RWPE1 (cell line): ENCODE data around the gene C16orf74.

Experiments
- CTCF ChIA-PET: fragments of 350-600 bp; sonication (Branson Sonifier 250); formaldehyde crosslinking; extraction: SDS; loops from one replicate; lab custom pipeline; 2021; lab: Yijun Ruan, JAX
- POLR2A ChIA-PET: fragments of 400-600 bp; formaldehyde crosslinking; extraction: SDS; loops from one replicate; lab custom pipeline; 2020; ENCODE audit warnings: antibody characterized with exemption; ENCODE audit not compliant: low non-redundant PET; lab: Yijun Ruan, JAX
- DNase-seq: peaks from one replicate; pipeline ENCODE4 v3.0.0; 2012; ENCODE audit warnings: low spot score
- H3K27ac ChIP-seq: fragments of 450-650 bp; 2 replicates; pipeline ENCODE4 v1.5.1; 2017
- TF ChIP-seq, protein P1 (sequence below): fragments of 450-650 bp; conservative IDR thresholded peaks from 2 replicates; pipeline ENCODE4 v1.5.1; 2017; ENCODE audit warnings: low read depth, mild to moderate bottlenecking

The C16orf74 gene

DNA sequence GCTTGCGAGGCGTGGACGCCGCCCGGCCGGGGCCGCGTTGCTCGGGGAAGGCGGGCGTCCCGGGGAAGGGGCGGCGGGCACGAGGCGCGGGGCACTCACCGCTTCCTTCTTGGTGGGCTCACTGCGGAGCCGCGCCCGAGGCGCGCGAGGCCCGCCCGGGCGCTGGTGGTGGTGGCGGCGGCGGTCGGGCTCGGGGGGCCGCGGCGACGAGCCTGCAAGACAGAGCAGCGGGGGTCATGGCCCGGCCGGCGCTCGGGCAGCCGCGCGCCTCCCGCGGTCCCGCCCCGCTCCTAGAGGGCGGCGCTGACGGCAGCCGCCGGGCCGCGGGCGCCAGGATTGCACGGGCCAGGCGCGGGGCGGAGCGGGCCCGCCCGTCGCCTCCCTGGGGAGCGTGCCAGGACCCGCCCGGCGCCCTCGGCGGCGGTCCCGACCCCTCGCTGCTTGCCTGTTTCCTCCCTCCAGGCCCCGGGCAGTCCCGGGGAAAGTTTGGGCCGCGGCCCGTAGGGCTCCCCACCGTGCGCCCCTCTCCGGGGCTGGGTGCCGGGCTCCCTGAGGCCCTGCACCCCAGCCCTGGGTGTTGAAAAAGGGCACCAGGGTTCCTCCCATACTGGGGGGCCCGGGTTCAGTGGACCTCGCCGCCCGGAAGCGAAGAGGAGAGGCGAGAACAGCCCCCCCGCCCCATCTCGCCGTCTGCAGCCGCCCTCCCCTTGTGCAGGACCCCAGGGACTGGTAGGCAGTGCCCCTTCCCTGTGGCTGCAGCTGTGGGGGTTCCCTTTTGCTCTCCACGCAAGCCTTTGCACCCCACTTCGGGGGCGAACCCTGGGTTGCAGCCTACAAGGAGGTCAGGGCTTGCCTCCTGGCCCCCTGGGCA, at the start of gene C16orf74:
Gene C16orf74, minus strand, starts transcription at position 270 of the 871 bp plus-strand sequence. CDS start 15,879 bp downstream, outside the sequence.
- DNase-seq: peak; percentile 79
- H3K27ac ChIP-seq: peak within 1 kb of the TSS; percentile 99
- CTCF ChIA-PET: interaction anchor here (1.0 to 1.4 kb wide), 2 partner anchors 22 to 33 kb away, joined by 3 to 6 read pairs; no protein-coding TSS in a partner anchor
- POLR2A ChIA-PET: no interaction called here
- TF ChIP-seq, protein P1, sequence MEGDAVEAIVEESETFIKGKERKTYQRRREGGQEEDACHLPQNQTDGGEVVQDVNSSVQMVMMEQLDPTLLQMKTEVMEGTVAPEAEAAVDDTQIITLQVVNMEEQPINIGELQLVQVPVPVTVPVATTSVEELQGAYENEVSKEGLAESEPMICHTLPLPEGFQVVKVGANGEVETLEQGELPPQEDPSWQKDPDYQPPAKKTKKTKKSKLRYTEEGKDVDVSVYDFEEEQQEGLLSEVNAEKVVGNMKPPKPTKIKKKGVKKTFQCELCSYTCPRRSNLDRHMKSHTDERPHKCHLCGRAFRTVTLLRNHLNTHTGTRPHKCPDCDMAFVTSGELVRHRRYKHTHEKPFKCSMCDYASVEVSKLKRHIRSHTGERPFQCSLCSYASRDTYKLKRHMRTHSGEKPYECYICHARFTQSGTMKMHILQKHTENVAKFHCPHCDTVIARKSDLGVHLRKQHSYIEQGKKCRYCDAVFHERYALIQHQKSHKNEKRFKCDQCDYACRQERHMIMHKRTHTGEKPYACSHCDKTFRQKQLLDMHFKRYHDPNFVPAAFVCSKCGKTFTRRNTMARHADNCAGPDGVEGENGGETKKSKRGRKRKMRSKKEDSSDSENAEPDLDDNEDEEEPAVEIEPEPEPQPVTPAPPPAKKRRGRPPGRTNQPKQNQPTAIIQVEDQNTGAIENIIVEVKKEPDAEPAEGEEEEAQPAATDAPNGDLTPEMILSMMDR: no peak

DNA sequence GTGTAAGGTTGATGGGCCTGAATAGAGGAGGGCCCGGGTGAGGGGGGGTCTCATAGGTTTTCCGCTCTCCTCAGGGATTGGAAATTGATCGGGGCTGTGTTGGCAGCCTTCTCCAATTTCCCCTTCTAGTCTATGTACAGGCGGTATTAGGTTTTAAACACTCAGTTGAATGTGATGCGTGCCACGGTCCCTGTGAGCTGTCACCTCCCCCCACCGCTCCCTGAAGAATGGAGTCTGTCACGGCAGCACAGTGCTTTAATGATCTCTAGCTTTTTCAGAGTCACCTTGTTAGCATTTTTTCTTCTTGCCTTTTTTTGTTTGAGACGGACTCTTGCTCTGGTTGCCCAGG, 49.4 kb upstream of the C16orf74 start:
- no peak for DNase-seq
- TF ChIP-seq, protein P1: no peak
- POLR2A ChIA-PET: no interaction called here
- CTCF ChIA-PET: interaction anchor here (0.7 kb wide), 1 partner anchor 71 kb away, joined by 3 read pairs; no protein-coding TSS in a partner anchor
- peak overlapping the region; percentile 86 for H3K27ac ChIP-seq

DNA sequence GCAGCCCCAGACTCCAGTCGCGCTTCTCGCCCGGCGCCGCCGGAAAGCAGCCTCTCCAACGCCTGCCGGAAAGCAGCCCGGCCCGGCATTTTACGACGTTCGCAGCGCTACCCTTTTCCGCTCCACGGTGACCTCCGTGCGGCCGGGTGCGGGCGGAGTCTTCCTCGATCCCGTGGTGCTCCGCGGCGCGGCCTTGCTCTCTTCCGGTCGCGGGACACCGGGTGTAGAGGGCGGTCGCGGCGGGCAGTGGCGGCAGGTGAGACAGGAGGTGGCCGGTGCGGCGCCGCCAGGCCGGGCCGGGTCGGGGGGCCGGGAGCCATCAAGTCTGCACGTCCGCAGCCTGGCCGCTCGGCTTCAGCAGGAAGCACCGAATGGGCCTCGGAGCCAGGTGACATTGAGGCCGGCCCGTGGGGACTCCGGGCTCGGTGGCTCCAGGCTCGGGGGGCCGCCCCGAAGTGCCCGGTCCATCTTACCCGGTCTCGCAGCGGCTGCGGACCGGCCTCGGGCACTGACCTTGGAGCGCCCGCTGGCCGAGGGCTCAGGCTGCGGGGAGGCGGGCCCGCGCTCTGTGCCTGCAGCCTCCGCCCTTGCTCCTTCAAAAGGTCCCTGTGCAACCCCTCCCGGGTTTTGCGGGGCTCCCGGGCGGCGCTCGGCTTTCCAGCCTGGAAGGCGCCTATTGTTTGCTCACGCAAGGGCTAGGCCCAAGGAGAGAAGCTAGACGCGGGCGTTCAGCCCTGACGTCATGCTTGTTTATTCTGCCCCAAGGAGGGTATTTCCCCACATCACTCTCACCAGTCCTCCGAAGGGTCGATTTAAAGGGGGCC, 48.8 kb upstream of the C16orf74 start, which contains the start of the genes COX4I1 and EMC8:
Gene COX4I1, plus strand, starts transcription at position 199 of the 824 bp plus-strand sequence. CDS start 1,511 bp downstream, outside the sequence.
Gene EMC8, minus strand, starts transcription at position 48 of the 824 bp plus-strand sequence. CDS start 249 bp downstream, outside the sequence.
- H3K27ac ChIP-seq: peak within 1 kb of the TSS; percentile 86
- POLR2A ChIA-PET: no interaction called here
- peak; percentile 91 for DNase-seq
- TF ChIP-seq, protein P1: no peak
- CTCF ChIA-PET: no interaction called here

DNA sequence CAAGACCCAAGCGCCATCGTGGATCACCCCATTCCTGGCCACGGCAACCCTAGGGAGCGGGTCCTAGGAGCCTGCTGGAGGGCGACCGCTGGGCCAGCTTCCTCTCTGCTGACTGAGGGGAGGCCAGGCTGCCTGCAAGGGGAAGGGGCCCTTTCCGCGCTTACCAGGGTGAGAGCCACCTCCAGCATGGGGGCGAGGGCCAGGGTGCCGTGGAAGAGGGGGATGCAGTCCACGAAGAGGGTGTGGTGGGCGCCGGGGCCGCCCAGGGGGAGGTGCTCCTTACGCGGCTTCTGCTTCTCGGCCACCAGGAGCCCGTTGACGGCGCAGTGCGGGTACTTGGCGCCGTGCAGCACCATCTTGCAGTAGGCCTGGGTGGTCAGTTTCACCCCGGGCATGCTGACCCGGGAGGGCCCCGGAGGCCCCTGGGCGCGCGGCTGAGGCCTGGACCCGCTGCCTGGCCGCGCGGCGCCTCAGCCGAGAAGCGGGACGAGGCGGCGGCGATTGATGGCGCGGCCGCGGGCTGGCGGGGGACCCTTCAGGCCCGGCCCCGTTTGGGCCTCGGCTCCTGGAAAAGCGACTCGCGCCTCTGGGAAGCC, 48.1 kb upstream of the C16orf74 start:
- TF ChIP-seq, protein P1: no peak
- ChIA-PET CTCF (no interaction called here), POLR2A (no interaction called here)
- peak; percentile 58 for DNase-seq
- peak overlapping the region; percentile 86 for H3K27ac ChIP-seq

DNA sequence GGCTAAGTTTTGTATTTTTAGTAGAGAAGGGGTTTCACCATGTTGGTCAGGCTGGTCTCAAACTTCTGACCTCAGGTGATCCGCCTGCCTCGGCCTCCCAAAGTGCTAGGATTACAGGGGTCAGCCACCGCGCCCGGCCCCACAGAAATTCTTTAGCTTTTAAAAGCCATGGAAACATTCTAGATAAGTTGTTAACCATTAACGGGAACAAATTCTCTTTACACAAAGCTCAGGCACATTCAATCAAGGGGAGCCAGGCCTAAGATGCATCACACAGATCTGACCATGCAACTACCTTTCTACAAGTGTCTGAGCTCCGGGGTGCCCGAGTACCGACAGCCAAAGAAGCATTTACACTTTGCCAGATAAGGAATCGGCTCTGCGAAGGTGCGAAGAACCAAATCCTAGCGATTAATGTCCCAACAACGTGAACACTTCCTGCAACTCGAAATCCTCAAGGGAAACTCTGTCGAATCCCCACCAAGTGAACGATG, 47.4 kb upstream of the C16orf74 start:
- ChIA-PET POLR2A (no interaction called here), CTCF (no interaction called here)
- H3K27ac ChIP-seq: peak overlapping the region; percentile 86
- DNase-seq: peak; percentile 36
- TF ChIP-seq, protein P1: no peak
